ENCODE data around the gene UROC1.

The UROC1 gene

GRCh38 chr3:126516152-126516935, 1.2 kb downstream of the UROC1 start:
- Histone ChIP-seq H3K36me3 (ENCODE audit: control insufficient read depth in 1 of 2, insufficient read depth in 2 of 2, low read length in 2 of 2) (no peaks in the 10 kb centered on the region), H3K27ac (ENCODE audit: low read depth, low read length) (no peak overlapping the region), H3K9me3 (ENCODE audit: control insufficient read depth in 1 of 2, low read length in 2 of 2) (no peaks in the 10 kb centered on the region), H3K4me1 (ENCODE audit: control insufficient read depth in 1 of 2, insufficient read depth in 2 of 2, low read length in 2 of 2) (no peaks in the 10 kb centered on the region), H3K27me3 (ENCODE audit: control insufficient read depth in 1 of 2, insufficient read depth in 2 of 2, low read length in 2 of 2) (no peaks in the 10 kb centered on the region), H3K4me3 (ENCODE audit: low read depth in 1 of 2, low read length in 2 of 2) (no peak overlapping the region), H3K9ac (ENCODE audit: low read depth in 1 of 2, low read length in 2 of 2) (no peak overlapping the region)

DNA sequence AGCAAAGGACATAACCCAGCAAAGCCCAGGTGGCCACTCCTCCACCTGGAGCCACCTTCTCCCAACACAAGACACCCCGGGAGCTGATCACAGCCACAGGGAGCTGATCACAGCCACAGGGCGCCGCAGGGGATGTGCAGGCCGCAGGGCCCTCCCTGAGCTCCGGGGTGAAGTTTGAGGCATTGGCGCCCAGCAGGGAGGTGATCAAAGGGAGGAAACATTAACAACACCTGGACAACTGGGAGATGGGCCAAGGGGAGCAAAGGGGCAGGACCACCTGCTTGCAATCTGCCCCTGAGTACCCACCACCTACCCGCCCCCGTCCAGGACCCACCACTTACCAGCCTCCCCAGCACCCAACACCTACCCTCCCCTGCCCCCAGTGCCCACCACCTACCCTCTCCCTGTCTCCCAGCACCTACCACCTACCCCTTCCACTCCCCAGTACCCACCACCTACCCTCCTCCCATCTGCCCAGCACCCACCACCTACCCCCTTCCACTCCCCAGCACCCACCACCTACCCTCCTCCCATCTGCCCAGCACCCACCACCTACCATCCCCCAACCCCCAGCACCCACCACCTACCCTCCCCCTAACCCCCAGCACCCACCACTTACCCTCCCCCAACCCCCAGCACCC, 2.4 kb downstream of the UROC1 start:
- Histone ChIP-seq H3K27me3 (ENCODE audit: control insufficient read depth in 1 of 2, insufficient read depth in 2 of 2, low read length in 2 of 2) (no peaks in the 10 kb centered on the region), H3K4me1 (ENCODE audit: control insufficient read depth in 1 of 2, insufficient read depth in 2 of 2, low read length in 2 of 2) (no peaks in the 10 kb centered on the region), H3K4me3 (ENCODE audit: low read depth in 1 of 2, low read length in 2 of 2) (no peak overlapping the region), H3K36me3 (ENCODE audit: control insufficient read depth in 1 of 2, insufficient read depth in 2 of 2, low read length in 2 of 2) (no peaks in the 10 kb centered on the region), H3K9ac (ENCODE audit: low read depth in 1 of 2, low read length in 2 of 2) (no peak overlapping the region), H3K27ac (ENCODE audit: low read depth, low read length) (no peak overlapping the region), H3K9me3 (ENCODE audit: control insufficient read depth in 1 of 2, low read length in 2 of 2) (no peaks in the 10 kb centered on the region)

DNA sequence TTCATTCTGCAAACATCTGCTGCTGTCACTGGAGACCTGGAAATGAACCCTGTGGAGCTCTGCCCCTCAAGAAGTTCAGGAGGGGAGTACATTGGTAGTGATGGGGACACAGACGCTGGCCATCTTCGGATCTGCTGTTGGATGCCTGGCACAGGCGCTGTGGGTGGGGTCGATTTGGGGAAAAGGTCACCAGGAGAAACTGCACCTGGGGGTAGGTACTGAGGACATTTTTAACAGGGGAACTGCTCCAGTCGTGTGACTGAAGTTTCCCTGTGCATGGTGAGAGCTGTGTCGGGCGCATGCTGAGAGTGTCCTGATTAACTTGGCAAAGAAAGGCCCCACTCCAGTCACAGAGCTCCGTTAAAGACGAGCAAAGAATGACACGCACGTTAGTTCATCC, 3.4 kb downstream of the UROC1 start:
- H3K9ac ChIP-seq (ENCODE audit: low read depth in 1 of 2, low read length in 2 of 2): no peak overlapping the region

GRCh38 chr3:126512916-126513650, 4.5 kb downstream of the UROC1 start:
- Histone ChIP-seq H3K9me3 (ENCODE audit: control insufficient read depth in 1 of 2, low read length in 2 of 2) (no peaks in the 10 kb centered on the region), H3K36me3 (ENCODE audit: control insufficient read depth in 1 of 2, insufficient read depth in 2 of 2, low read length in 2 of 2) (no peaks in the 10 kb centered on the region), H3K27ac (ENCODE audit: low read depth, low read length) (no peak overlapping the region), H3K27me3 (ENCODE audit: control insufficient read depth in 1 of 2, insufficient read depth in 2 of 2, low read length in 2 of 2) (no peaks in the 10 kb centered on the region), H3K4me1 (ENCODE audit: control insufficient read depth in 1 of 2, insufficient read depth in 2 of 2, low read length in 2 of 2) (no peaks in the 10 kb centered on the region), H3K9ac (ENCODE audit: low read depth in 1 of 2, low read length in 2 of 2) (no peak overlapping the region), H3K4me3 (ENCODE audit: low read depth in 1 of 2, low read length in 2 of 2) (no peak overlapping the region)

More for the DNA sequence above, 3.4 kb downstream of the UROC1 start:
- Histone ChIP-seq H3K36me3 (ENCODE audit: control insufficient read depth in 1 of 2, insufficient read depth in 2 of 2, low read length in 2 of 2) (no peaks in the 10 kb centered on the region), H3K4me3 (ENCODE audit: low read depth in 1 of 2, low read length in 2 of 2) (no peak overlapping the region), H3K27me3 (ENCODE audit: control insufficient read depth in 1 of 2, insufficient read depth in 2 of 2, low read length in 2 of 2) (no peaks in the 10 kb centered on the region), H3K27ac (ENCODE audit: low read depth, low read length) (no peak overlapping the region), H3K9me3 (ENCODE audit: control insufficient read depth in 1 of 2, low read length in 2 of 2) (no peaks in the 10 kb centered on the region), H3K4me1 (ENCODE audit: control insufficient read depth in 1 of 2, insufficient read depth in 2 of 2, low read length in 2 of 2) (no peaks in the 10 kb centered on the region)

DNA sequence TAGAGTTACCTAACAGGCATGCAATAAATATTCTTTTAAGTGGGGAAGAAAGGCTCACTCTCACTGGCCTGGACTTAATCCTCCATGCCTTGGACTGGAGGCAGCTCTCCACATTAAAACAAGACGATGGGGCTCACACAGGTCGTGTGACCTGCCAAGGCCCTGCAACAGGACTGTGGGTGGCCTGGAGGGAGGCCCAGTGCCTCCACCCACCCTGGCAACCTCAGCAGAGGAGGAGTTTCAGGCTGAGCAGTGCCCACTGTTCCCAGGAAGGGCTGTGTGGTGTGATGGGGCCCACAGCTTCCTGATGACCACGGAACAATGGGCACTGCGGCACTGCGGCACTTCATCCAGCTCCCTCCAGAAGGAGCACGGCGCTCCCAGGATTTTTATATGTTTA, 5.5 kb downstream of the UROC1 start:
- Histone ChIP-seq H3K4me1 (ENCODE audit: control insufficient read depth in 1 of 2, insufficient read depth in 2 of 2, low read length in 2 of 2) (no peaks in the 10 kb centered on the region), H3K4me3 (ENCODE audit: low read depth in 1 of 2, low read length in 2 of 2) (no peak overlapping the region), H3K9ac (ENCODE audit: low read depth in 1 of 2, low read length in 2 of 2) (no peak overlapping the region), H3K27ac (ENCODE audit: low read depth, low read length) (no peak overlapping the region), H3K27me3 (ENCODE audit: control insufficient read depth in 1 of 2, insufficient read depth in 2 of 2, low read length in 2 of 2) (no peaks in the 10 kb centered on the region), H3K36me3 (ENCODE audit: control insufficient read depth in 1 of 2, insufficient read depth in 2 of 2, low read length in 2 of 2) (no peaks in the 10 kb centered on the region), H3K9me3 (ENCODE audit: control insufficient read depth in 1 of 2, low read length in 2 of 2) (no peaks in the 10 kb centered on the region)

GRCh38 chr3:126511291-126511690, 6.3 kb downstream of the UROC1 start:
- Histone ChIP-seq H3K9ac (ENCODE audit: low read depth in 1 of 2, low read length in 2 of 2) (no peak overlapping the region), H3K4me1 (ENCODE audit: control insufficient read depth in 1 of 2, insufficient read depth in 2 of 2, low read length in 2 of 2) (no peaks in the 10 kb centered on the region), H3K27me3 (ENCODE audit: control insufficient read depth in 1 of 2, insufficient read depth in 2 of 2, low read length in 2 of 2) (no peaks in the 10 kb centered on the region), H3K27ac (ENCODE audit: low read depth, low read length) (no peak overlapping the region), H3K36me3 (ENCODE audit: control insufficient read depth in 1 of 2, insufficient read depth in 2 of 2, low read length in 2 of 2) (no peaks in the 10 kb centered on the region), H3K4me3 (ENCODE audit: low read depth in 1 of 2, low read length in 2 of 2) (no peak overlapping the region), H3K9me3 (ENCODE audit: control insufficient read depth in 1 of 2, low read length in 2 of 2) (no peaks in the 10 kb centered on the region)

- Histone ChIP-seq H3K9ac (ENCODE audit: low read depth in 1 of 2, low read length in 2 of 2) (no peak overlapping the region), H3K27ac (ENCODE audit: low read depth, low read length) (no peak overlapping the region), H3K27me3 (ENCODE audit: control insufficient read depth in 1 of 2, insufficient read depth in 2 of 2, low read length in 2 of 2) (no peaks in the 10 kb centered on the region), H3K4me1 (ENCODE audit: control insufficient read depth in 1 of 2, insufficient read depth in 2 of 2, low read length in 2 of 2) (no peaks in the 10 kb centered on the region), H3K9me3 (ENCODE audit: control insufficient read depth in 1 of 2, low read length in 2 of 2) (no peaks in the 10 kb centered on the region), H3K4me3 (ENCODE audit: low read depth in 1 of 2, low read length in 2 of 2) (no peak overlapping the region), H3K36me3 (ENCODE audit: control insufficient read depth in 1 of 2, insufficient read depth in 2 of 2, low read length in 2 of 2) (no peaks in the 10 kb centered on the region)
These were observed 7.2 kb downstream of the UROC1 start for GRCh38 chr3:126510308-126510910.

DNA sequence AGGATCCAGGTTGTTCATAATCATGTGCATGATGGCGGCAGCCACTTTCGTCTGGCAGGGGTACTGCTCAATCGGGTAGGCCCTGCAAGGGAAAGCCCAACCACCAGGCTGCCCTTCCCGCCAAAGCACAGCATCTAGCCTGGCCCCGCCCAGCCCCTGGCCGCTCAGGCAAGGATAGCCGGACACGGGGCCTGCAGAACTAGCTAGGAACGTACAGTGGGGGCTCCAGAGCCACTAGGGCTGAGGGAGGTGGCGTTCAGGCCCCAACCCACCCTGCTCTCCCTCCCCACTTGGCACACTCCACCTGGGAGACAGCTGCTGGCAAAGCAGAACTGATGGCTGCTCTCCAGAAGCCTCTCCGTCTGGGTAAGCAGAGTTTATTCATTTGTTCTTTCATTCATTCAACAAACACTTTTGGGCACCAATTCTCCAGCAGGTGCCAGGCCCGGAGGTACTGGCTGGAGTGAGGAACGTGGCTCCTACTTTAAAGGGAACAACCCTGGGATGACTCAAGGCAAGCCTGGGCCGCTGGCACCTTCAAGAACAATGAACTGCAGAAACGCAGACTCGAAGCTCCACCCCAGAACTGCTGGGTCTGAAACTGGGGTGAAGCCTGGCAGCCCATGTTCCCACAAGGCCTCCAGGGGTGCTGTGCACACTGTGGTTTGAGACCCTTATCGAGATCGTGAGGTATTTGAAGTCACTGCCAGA, 7.8 kb downstream of the UROC1 start:
- no peak overlapping the region for H3K4me3 ChIP-seq (ENCODE audit: low read depth in 1 of 2, low read length in 2 of 2)
- H3K4me1 ChIP-seq (ENCODE audit: control insufficient read depth in 1 of 2, insufficient read depth in 2 of 2, low read length in 2 of 2): no peaks in the 10 kb centered on the region
- no peaks in the 10 kb centered on the region for H3K27me3 ChIP-seq (ENCODE audit: control insufficient read depth in 1 of 2, insufficient read depth in 2 of 2, low read length in 2 of 2)
- H3K9ac ChIP-seq (ENCODE audit: low read depth in 1 of 2, low read length in 2 of 2): no peak overlapping the region
- H3K9me3 ChIP-seq (ENCODE audit: control insufficient read depth in 1 of 2, low read length in 2 of 2): no peaks in the 10 kb centered on the region
- H3K27ac ChIP-seq (ENCODE audit: low read depth, low read length): no peak overlapping the region
- H3K36me3 ChIP-seq (ENCODE audit: control insufficient read depth in 1 of 2, insufficient read depth in 2 of 2, low read length in 2 of 2): no peaks in the 10 kb centered on the region

GRCh38 chr3:126508564-126508964, 9.0 kb downstream of the UROC1 start:
- H3K9me3 ChIP-seq (ENCODE audit: control insufficient read depth in 1 of 2, low read length in 2 of 2): no peaks in the 10 kb centered on the region
- no peak overlapping the region for H3K4me3 ChIP-seq (ENCODE audit: low read depth in 1 of 2, low read length in 2 of 2)
- no peak overlapping the region for H3K27ac ChIP-seq (ENCODE audit: low read depth, low read length)
- H3K27me3 ChIP-seq (ENCODE audit: control insufficient read depth in 1 of 2, insufficient read depth in 2 of 2, low read length in 2 of 2): no peaks in the 10 kb centered on the region
- H3K36me3 ChIP-seq (ENCODE audit: control insufficient read depth in 1 of 2, insufficient read depth in 2 of 2, low read length in 2 of 2): no peaks in the 10 kb centered on the region
- no peaks in the 10 kb centered on the region for H3K4me1 ChIP-seq (ENCODE audit: control insufficient read depth in 1 of 2, insufficient read depth in 2 of 2, low read length in 2 of 2)
- H3K9ac ChIP-seq (ENCODE audit: low read depth in 1 of 2, low read length in 2 of 2): no peak overlapping the region

All from duodenal mucosa (tissue), 2 donors.